NCI-H1092 treated with DMSO at 0.1 percent for 48 hours (cell line): ENCODE data around the gene GJA10.

ENCODE experiments used
- DNase-seq: peaks from one replicate; lab custom pipeline; 2025; lab: John Stamatoyannopoulos, UW

Gene GJA10

GRCh38 chr6:89944826-89945407 lies 50.6 kb downstream of the GJA10 start:
- no peak for DNase-seq
